Activated CD4-positive, alpha-beta memory T cell treated with anti-CD3 and anti-CD28 coated beads, Interleukin-2, amount 10 ng/mL, durations not matched to agents 7 days and 5 days (primary cell): ENCODE results near the gene RNF222. TPM values are rescaled to one million over a fixed set of nuclear protein-coding genes. Genes with fewer than 3 reads are reported as not detected.
"Not testable (repeated sequence)": the region's sequence is repeated elsewhere in the genome, so short reads cannot be mapped to it uniquely, and the experiment has no call there.

Experiments
- CTCF ChIA-PET: fragments of 350-600 bp; sonication (Branson Sonifier 250); formaldehyde crosslinking; loops from one replicate; lab custom pipeline; 2021; ENCODE audit warnings: antibody characterized with exemption, inconsistent platforms; lab: Charles Lee
- POLR2A ChIA-PET: fragments of 350-600 bp; sonication (Branson Sonifier 250); formaldehyde crosslinking; loops from one replicate; lab custom pipeline; 2021; ENCODE audit warnings: antibody characterized with exemption; lab: Charles Lee
- DNase-seq: peaks from one replicate; pipeline ENCODE4 v3.0.0-alpha.2; 2020
- H3K27ac Mint-ChIP-seq: one replicate; pipeline ENCODE4 v1.8.0; 2021; ENCODE audit warnings: mild to moderate bottlenecking, mixed read lengths
- H3K27me3 Mint-ChIP-seq: one replicate; pipeline ENCODE4 v1.8.0; 2021; ENCODE audit warnings: mixed read lengths
- H3K36me3 Mint-ChIP-seq: one replicate; pipeline ENCODE4 v1.8.0; 2021; ENCODE audit warnings: low read depth, mixed read lengths
- H3K4me1 Mint-ChIP-seq: one replicate; pipeline ENCODE4 v1.8.0; 2021; ENCODE audit warnings: mixed read lengths
- H3K4me3 Mint-ChIP-seq: one replicate; pipeline ENCODE4 v1.8.0; 2021; ENCODE audit warnings: mild to moderate bottlenecking, mixed read lengths
- H3K9me3 Mint-ChIP-seq: one replicate; pipeline ENCODE4 v1.8.0; 2021; ENCODE audit warnings: mixed read lengths
- total RNA-seq, 2 experiments: library from RNA; stranded (reverse); gene quantifications; one replicate each; pipeline ENCODE4 v1.2.3, GENCODE V29; 2021

The RNF222 gene
- total RNA-seq, 2 experiments from 2014 or later: 0.18 TPM; not detected in 1

DNA sequence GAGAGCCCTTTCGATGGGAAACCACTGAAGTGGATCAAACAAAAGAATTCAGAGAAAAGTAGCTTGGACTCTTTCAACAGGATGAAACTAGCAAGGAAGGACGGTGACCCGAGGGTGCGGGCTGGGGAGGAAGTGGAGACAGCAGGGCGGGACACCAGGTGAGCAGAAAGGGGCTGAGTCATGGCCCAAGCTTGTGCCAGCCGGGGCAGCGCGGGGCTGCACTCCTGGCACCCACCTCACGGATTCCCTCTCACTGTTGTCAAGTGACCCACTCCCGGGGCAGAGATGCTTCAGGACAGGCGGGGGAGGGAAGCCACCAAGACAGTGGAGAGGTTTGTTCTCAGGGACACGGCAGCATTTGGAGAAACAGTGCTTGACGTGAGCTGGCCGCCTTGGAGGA is 10.7 kb upstream of the RNF222 start:
- H3K4me3 Mint-ChIP-seq: no peak overlapping the region
- no peaks in the 10 kb centered on the region for H3K9me3 Mint-ChIP-seq
- no peak for DNase-seq
- no peaks in the 10 kb centered on the region for H3K36me3 Mint-ChIP-seq
- peaks cover 14% of the 10 kb centered on the region for H3K27me3 Mint-ChIP-seq
- POLR2A ChIA-PET: interaction anchor here (0.8 to 1.8 kb wide), 2 partner anchors 25 to 28 kb away, joined by 4 read pairs; no protein-coding TSS in a partner anchor
- H3K27ac Mint-ChIP-seq: no peak overlapping the region
- peaks cover 31% of the 10 kb centered on the region for H3K4me1 Mint-ChIP-seq
- CTCF ChIA-PET: interaction anchor here (0.8 to 3.4 kb wide), 4 partner anchors 25 to 348 kb away, joined by 3 to 30 read pairs (median 8); partner anchors contain the start of gene RPL26

DNA sequence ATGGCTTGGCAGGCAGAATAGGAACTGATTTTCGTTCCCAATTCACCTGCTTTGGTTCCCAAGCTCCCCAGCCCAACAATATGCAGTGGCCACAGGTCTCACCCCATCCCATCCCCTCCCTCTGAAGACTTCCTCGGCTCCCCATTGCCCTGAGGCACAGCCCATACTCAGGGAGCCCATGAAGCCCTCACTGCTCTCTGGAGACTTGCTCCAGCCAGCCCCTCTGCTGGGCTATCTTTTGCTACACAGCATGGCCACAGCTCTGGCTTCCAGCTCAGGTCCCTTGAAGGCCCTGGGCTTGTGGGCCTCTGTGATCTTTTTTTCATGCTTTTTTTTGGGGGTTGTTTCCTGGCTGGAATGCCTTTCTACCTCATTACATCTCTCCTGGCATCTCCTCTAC is 8.5 kb upstream of the RNF222 start:
- Mint-ChIP-seq H3K27ac (no peak overlapping the region), H3K4me3 (no peak overlapping the region), H3K9me3 (no peaks in the 10 kb centered on the region), H3K27me3 (peaks cover 11% of the 10 kb centered on the region), H3K4me1 (peaks cover 16% of the 10 kb centered on the region), H3K36me3 (no peaks in the 10 kb centered on the region)
- ChIA-PET POLR2A (no interaction called here), CTCF (interaction anchor here (3.1 kb wide), 1 partner anchor 23 kb away, joined by 13 read pairs; the partner anchor contains the start of gene RPL26)
- no peak for DNase-seq

DNA sequence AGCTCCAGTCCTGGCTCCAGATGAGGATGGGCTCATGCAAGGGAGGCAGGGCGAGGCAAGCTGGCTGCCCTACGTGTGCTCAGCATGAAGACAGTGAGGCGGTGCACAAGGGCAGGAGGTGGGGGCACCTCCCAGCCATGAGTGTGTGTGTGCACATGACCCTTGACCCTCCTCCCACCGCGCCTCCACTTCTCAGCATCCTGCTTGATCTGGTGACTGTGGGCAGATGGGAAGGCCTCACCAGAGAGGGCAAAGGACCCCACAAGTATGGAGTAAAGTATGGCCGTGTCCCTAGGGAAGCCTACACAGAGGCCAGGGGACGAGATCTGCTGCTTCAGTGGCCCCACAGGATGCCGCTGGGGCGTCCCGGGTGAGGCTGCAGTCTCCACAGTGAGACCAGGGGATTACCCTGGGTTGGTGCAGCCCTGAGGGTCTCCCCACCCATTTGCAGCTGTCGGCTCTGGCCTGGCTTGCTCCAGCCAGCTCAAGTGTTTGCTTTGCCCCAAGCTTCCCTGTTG is 7.9 kb upstream of the RNF222 start:
- DNase-seq: no peak
- no peak overlapping the region for H3K27ac Mint-ChIP-seq
- CTCF ChIA-PET: no interaction called here
- peaks cover 12% of the 10 kb centered on the region for H3K4me1 Mint-ChIP-seq
- H3K9me3 Mint-ChIP-seq: no peaks in the 10 kb centered on the region
- no peaks in the 10 kb centered on the region for H3K36me3 Mint-ChIP-seq
- H3K4me3 Mint-ChIP-seq: no peak overlapping the region
- peaks cover 15% of the 10 kb centered on the region for H3K27me3 Mint-ChIP-seq
- POLR2A ChIA-PET: no interaction called here

DNA sequence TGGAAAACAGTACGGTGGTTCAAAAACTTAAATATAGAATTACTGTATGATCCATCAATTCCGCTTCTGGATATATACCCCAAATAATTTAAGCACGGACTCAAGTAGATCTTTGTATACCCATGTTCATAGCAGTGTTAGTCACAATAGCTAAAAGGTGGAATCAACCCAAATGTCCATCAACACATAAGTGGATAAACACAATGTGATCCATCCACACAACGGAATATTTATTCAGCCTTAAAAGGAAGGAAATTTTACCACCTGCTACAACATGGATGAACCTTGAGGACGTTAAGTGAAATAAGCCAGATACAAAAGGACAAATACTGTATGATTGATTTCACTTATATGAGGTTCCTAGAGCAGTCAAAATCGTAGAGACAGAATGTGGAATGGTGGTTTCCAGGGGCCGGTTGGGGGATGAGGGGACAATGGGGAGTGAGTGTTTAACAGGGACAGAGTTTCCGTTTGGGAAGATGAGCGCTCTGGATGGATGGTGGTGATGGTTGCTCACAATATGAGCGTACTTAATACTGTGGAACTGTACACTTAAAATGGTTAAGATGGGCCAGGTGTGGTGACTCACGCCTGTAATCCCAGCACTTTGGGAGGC is 5.4 kb upstream of the RNF222 start:
- POLR2A ChIA-PET: interaction anchor here (1.6 kb wide), 1 partner anchor 19 kb away, joined by 3 read pairs; no protein-coding TSS in a partner anchor
- CTCF ChIA-PET: interaction anchor here (1.0 kb wide), 1 partner anchor 19 kb away, joined by 5 read pairs; no protein-coding TSS in a partner anchor

DNA sequence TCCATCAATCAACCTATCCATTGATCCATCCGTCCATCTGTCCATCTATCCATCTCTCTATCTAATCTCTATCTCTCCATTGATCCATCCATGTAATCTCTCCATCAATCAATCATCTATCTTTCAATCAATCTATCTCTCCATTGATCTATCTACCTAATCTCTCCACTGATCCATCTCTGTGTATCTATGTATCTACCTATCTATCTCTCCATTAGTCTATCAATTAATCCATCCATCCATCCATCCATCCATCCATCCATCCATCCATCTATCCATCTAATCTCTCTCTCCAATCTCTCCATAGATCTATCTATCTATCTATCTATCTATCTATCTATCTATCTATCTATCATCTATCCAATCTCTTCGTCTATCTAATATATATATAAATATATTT is 3.5 kb upstream of the RNF222 start:
- Mint-ChIP-seq H3K4me1 (no peaks in the 10 kb centered on the region), H3K4me3 (no peak overlapping the region), H3K27ac (no peak overlapping the region), H3K27me3 (peaks cover 29% of the 10 kb centered on the region), H3K9me3 (no peaks in the 10 kb centered on the region), H3K36me3 (no peaks in the 10 kb centered on the region)
- POLR2A ChIA-PET: no interaction called here
- CTCF ChIA-PET: interaction anchor here (0.9 kb wide), 1 partner anchor 9 kb away, joined by 4 read pairs; no protein-coding TSS in a partner anchor
- no peak for DNase-seq

More for the DNA sequence above, 5.4 kb upstream of the RNF222 start:
- Mint-ChIP-seq H3K27ac (no peak overlapping the region), H3K27me3 (peaks cover 19% of the 10 kb centered on the region), H3K4me1 (peaks cover under 1% of the 10 kb centered on the region), H3K9me3 (no peaks in the 10 kb centered on the region), H3K36me3 (no peaks in the 10 kb centered on the region), H3K4me3 (no peak overlapping the region)
- no peak for DNase-seq

DNA sequence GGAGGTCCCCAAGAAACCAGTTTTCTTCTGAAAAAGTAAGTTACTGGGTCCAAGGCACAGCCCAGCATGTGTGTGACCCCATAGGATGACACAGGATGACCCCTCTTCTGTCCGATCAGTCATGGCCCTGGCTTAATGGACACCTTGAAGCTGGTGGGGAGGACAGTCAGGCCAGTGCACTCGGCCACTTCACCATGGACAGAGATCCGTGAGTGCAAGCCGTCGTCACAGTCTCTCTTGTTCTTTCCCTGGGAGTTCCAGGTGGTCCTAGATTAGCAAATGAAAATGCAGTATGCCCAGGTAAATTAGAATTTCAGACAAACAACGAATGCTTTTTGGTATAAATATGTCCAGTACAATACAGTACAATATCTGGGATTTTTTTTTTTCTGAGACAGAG is 1.4 kb upstream of the RNF222 start:
- peaks cover 8% of the 10 kb centered on the region for H3K4me1 Mint-ChIP-seq
- no peak for DNase-seq
- no peak overlapping the region for H3K27ac Mint-ChIP-seq
- H3K27me3 Mint-ChIP-seq: peaks cover 39% of the 10 kb centered on the region
- no peaks in the 10 kb centered on the region for H3K9me3 Mint-ChIP-seq
- POLR2A ChIA-PET: no interaction called here
- CTCF ChIA-PET: no interaction called here
- H3K4me3 Mint-ChIP-seq: no peak overlapping the region
- no peaks in the 10 kb centered on the region for H3K36me3 Mint-ChIP-seq

DNA sequence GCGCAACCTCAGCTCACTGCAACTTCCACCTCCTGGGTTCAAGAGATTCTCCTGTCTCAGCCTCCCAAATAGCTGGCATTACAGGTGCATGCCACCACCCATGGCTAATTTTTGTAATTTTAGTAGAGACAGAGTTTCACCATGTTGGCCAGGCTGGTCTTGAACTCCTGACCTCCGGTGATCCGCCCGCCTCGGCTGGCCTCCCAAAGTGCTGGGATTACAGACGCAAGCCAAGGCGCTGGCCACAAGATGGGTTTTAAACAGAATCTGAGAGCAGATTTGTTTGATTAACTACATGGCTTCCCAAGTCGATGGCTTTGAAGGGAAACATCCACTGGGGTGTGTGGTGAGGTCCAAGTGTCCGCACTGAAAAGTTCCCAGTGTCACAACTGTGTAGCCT is 3.1 kb downstream of the RNF222 start:
- DNase-seq: not testable (repeated sequence)

DNA sequence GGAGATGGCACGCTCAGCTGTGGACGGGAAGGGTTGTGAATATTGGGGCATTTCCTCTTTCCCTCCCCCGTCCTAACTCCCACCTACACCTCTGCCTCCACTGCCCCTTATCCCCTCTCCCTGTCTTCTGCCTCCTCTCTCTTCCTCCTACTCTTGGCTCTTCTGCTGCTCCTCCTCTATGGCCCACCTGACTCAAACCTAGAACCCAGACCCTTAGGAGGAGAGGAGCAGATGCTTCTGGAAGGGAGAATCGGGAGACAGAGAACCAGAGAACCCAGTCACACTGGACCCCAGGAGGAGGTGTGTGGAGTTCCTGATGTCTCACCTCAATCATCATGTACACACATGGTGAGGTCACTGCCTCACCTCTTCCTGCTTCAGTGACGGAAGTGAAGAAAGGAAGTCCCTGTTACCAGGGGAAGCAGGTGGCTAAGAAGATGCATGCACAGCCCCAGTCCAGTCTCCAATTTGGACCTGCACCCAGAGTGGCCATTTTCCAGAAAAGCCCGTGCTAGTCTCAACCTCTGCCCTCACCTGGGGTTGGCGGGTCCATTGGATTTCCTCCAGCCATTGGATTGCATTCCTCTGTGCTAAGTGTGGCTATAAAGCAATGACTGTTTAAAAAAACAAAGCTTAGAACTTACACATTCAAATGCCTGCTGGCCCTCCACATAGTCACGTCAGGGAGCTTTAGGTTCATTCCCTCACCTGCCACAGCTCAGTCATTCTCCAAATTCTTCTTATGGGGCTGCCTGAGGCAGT is 4.0 kb downstream of the RNF222 start:
- CTCF ChIA-PET: interaction anchor here (1.7 to 2.5 kb wide), 3 partner anchors 10 to 352 kb away, joined by 6 to 14 read pairs (median 10); no protein-coding TSS in a partner anchor
- Mint-ChIP-seq H3K4me1 (peaks cover 16% of the 10 kb centered on the region), H3K4me3 (no peak overlapping the region), H3K27ac (peak overlapping the region; percentile 79), H3K27me3 (peaks cover 25% of the 10 kb centered on the region), H3K36me3 (no peaks in the 10 kb centered on the region), H3K9me3 (no peaks in the 10 kb centered on the region)
- peak; percentile 63 for DNase-seq
- POLR2A ChIA-PET: interaction anchor here (0.9 to 3.0 kb wide), 4 partner anchors 11 to 147 kb away, joined by 3 to 20 read pairs (median 4); partner anchors contain the start of genes NDEL1 and RPL26

More for the DNA sequence above, 3.1 kb downstream of the RNF222 start:
- ChIA-PET POLR2A (interaction anchor here (0.7 to 3.0 kb wide), 5 partner anchors 10 to 148 kb away, joined by 3 to 20 read pairs (median 3); partner anchors contain the start of genes NDEL1 and RPL26), CTCF (interaction anchor here (1.7 to 2.5 kb wide), 3 partner anchors 11 to 351 kb away, joined by 6 to 14 read pairs (median 10); no protein-coding TSS in a partner anchor)
- not testable (repeated sequence) for H3K27ac Mint-ChIP-seq, H3K4me3 Mint-ChIP-seq, H3K9me3 Mint-ChIP-seq, H3K36me3 Mint-ChIP-seq
- H3K27me3 Mint-ChIP-seq: peaks cover 25% of the 10 kb centered on the region
- peaks cover 16% of the 10 kb centered on the region for H3K4me1 Mint-ChIP-seq

DNA sequence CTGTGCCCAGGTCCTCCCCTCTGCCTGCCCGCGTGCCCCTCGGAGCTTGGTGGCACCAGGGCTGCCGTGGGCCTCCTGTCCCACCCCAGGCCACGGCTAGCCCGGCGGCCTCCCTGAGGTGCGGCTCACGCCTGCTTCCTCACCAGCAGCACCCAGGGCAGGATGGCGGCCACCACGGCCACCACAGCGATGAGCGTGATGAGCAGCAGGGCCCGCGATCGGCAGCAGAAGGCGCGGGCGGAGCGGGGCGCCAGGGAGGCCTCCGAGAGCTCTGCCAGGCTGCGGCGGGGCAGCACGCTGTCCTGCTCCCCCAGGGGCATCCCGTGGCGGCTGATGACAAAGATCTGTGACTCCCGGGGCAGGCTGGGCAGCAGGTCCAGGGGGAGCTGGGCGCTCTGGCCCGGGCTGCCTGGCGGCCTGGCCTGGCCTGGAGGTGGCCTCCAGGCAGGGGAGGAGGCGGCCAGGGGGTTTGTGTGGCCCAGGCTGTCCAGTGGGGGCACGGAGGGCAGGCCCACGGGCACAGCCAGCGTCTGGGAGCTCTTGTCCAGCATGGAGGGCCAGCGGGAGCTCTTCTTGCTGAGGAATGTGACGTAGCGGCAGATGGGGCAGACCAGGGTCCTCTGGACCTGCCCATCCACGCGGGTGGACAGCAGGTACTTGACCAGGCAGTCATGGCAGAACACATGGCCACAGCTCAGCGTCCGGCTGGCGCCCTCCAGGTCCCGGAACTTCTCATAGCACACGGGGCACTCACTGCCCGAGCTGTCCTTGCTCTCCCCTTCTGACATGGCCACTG is 4.8 kb downstream of the RNF222 start:
- Mint-ChIP-seq H3K9me3 (no peaks in the 10 kb centered on the region), H3K36me3 (no peaks in the 10 kb centered on the region), H3K27ac (no peak overlapping the region), H3K27me3 (peaks cover 20% of the 10 kb centered on the region), H3K4me1 (peaks cover 18% of the 10 kb centered on the region), H3K4me3 (no peak overlapping the region)
- DNase-seq: no peak
- ChIA-PET POLR2A (interaction anchor here (3.0 kb wide), 1 partner anchor 10 kb away, joined by 20 read pairs; the partner anchor contains the start of gene RPL26), CTCF (interaction anchor here (1.7 to 2.1 kb wide), 2 partner anchors 9 to 353 kb away, joined by 6 to 10 read pairs; no protein-coding TSS in a partner anchor)

DNA sequence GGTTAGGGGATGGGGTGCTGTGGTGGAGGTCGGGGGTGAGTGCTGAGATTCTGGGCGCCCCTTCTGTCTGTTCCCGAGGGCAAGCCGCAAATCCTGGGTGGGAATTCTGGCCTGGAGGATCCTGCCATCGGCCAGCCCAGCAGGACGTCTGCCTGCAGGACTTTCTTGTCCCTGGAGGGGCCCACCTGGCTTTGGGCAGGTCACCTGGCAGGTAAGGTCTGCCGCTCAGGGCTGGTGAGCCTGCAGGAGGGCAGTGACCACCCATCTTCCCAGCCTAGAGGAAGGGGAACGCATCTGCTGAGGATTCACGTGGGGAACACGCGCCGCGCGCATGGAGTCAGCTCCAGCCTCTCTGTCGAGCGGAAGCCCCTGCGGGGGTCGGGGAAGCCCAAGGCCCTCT is 5.4 kb downstream of the RNF222 start:
- H3K27ac Mint-ChIP-seq: no peak overlapping the region
- no peak overlapping the region for H3K4me3 Mint-ChIP-seq
- DNase-seq: no peak
- H3K27me3 Mint-ChIP-seq: peaks cover 16% of the 10 kb centered on the region
- H3K36me3 Mint-ChIP-seq: no peaks in the 10 kb centered on the region
- ChIA-PET POLR2A (interaction anchor here (1.0 kb wide), 1 partner anchor 9 kb away, joined by 4 read pairs; no protein-coding TSS in a partner anchor), CTCF (no interaction called here)
- H3K4me1 Mint-ChIP-seq: peaks cover 18% of the 10 kb centered on the region
- no peaks in the 10 kb centered on the region for H3K9me3 Mint-ChIP-seq

DNA sequence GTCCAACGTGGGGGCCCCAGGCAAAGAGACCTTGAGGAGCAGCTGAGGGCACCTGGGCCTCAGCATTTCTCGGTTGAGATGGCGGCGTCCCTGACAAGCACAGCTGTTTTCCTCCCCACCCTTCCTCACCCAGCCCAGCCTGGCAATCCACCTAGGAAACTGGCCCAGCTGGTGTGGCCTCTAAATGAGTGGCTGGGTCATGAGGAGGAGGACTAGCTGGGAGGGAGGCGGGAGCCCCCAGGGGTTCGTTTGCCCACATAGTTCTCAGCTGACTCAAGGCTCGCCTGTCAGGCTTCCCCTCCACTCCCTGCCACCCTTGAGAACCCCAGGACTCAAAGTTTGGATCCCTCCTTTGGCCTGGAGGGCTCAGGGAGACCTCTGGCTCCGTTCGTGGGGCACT is 5.9 kb downstream of the RNF222 start:
- H3K27ac Mint-ChIP-seq: no peak overlapping the region
- POLR2A ChIA-PET: interaction anchor here (1.0 kb wide), 1 partner anchor 8 kb away, joined by 4 read pairs; no protein-coding TSS in a partner anchor

More for the DNA sequence above, 5.9 kb downstream of the RNF222 start:
- Mint-ChIP-seq H3K4me3 (no peak overlapping the region), H3K27me3 (peaks cover 15% of the 10 kb centered on the region), H3K9me3 (no peaks in the 10 kb centered on the region), H3K36me3 (no peaks in the 10 kb centered on the region), H3K4me1 (peaks cover 20% of the 10 kb centered on the region)
- no peak for DNase-seq
- CTCF ChIA-PET: interaction anchor here (1.3 kb wide), 1 partner anchor 18 kb away, joined by 4 read pairs; no protein-coding TSS in a partner anchor
